IMR-90 (cell line): Measurements from ENCODE around the gene BET1.

Source experiments
- POLR2A ChIP-seq: IDR thresholded peaks from 2 replicates; pipeline ENCODE4 v1.6.1; 2012; ENCODE audit warnings: mild to moderate bottlenecking, low read depth, low read length
- RFX5 ChIP-seq: IDR thresholded peaks from 2 replicates; pipeline ENCODE4 v1.8.0; 2012; ENCODE audit warnings: low read depth, mild to moderate bottlenecking, low read length, moderate library complexity
- TF ChIP-seq, protein P1 (sequence below): conservative IDR thresholded peaks from 2 replicates; pipeline ENCODE4 v1.5.1; 2012; ENCODE audit warnings: mild to moderate bottlenecking, low read depth, low read length, improper control_type of control experiment

DNA sequence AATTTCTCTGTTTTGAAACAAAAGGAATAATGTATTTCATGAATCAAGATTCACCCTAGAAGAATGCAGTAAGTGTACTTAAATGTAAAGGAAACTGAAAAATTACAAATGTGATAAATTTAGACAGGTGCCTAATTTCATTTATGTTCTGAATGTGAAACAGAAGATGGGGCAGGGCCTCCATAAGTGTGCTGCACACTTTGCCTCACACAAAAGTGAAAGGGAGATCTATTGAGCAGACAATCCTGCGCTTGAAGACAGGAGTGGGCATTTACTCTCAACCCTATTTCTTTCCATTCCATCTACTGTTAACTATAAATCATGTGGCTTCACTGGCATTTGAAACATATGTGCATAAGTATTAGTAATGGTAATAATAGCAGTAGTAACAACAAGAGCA lies 46.4 kb downstream of the BET1 start:
- TF ChIP-seq, protein P1, sequence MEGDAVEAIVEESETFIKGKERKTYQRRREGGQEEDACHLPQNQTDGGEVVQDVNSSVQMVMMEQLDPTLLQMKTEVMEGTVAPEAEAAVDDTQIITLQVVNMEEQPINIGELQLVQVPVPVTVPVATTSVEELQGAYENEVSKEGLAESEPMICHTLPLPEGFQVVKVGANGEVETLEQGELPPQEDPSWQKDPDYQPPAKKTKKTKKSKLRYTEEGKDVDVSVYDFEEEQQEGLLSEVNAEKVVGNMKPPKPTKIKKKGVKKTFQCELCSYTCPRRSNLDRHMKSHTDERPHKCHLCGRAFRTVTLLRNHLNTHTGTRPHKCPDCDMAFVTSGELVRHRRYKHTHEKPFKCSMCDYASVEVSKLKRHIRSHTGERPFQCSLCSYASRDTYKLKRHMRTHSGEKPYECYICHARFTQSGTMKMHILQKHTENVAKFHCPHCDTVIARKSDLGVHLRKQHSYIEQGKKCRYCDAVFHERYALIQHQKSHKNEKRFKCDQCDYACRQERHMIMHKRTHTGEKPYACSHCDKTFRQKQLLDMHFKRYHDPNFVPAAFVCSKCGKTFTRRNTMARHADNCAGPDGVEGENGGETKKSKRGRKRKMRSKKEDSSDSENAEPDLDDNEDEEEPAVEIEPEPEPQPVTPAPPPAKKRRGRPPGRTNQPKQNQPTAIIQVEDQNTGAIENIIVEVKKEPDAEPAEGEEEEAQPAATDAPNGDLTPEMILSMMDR, result no peak
- TF ChIP-seq RFX5, result no peak
- no peak for TF ChIP-seq POLR2A
